Left renal pelvis (tissue), 4 donors: ENCODE results near the gene TGFBR3. TPM values are rescaled to one million over a fixed set of nuclear protein-coding genes. Genes with fewer than 3 reads are reported as not detected.

Experiments
- polyA plus RNA-seq, 4 donors: library from polyadenylated mRNA; unstranded; fragments of 120-200 nt; gene quantifications; one replicate each; pipeline ENCODE4 v1.2.1, GENCODE V29; 2013; ENCODE audit not compliant: insufficient read length in 4 of 4

The TGFBR3 gene
- polyA plus RNA-seq, 4 donors = 95.6 to 129 (median 109) TPM

Other genes with a start within 250 kb of the TGFBR3 start
- gene BRDT, start 63.2 kb upstream of the TGFBR3 start, polyA plus RNA-seq = under 1 TPM in 2 of 4 donors, not detected in 2; 0.23 to 0.32 TPM
- gene EPHX4, start 143.8 kb upstream of the TGFBR3 start, polyA plus RNA-seq = 1 to 10 TPM; 1.2 to 2.3 (median 1.4) TPM
- under 1 TPM; 0.42 to 0.79 (median 0.54) TPM for gene SETSIP, start 189.3 kb upstream of the TGFBR3 start, polyA plus RNA-seq
- 1 to 10 TPM; 3.2 to 7.2 (median 6.3) TPM for gene BTBD8, start 194.2 kb upstream of the TGFBR3 start, polyA plus RNA-seq